Activated B cell treated with CpG ODN at 0.5 μM for 24 hours (primary cell): Measurements from ENCODE around the gene LDLRAD4. TPM values are rescaled to one million over a fixed set of nuclear protein-coding genes. Genes with fewer than 3 reads are reported as not detected.
A peak's percentile ranks its signal among the peaks of the same experiment; 100 is the strongest.

Source experiments
- ATAC-seq: fragments of 200-7000 bp; cut with Tn5 transposase; one replicate; pipeline ENCODE4 v1.10.0; 2021; ENCODE audit warnings: low read depth, mild to moderate bottlenecking, moderate library complexity
- CTCF ChIA-PET: fragments of 350-600 bp; sonication (Branson Sonifier 250); formaldehyde crosslinking; loops from one replicate; lab custom pipeline; 2021; ENCODE audit warnings: antibody characterized with exemption; lab: Charles Lee
- POLR2A ChIA-PET: fragments of 350-600 bp; sonication (Branson Sonifier 250); formaldehyde crosslinking; loops from one replicate; lab custom pipeline; 2021; ENCODE audit warnings: antibody characterized with exemption; lab: Charles Lee
- DNase-seq: peaks from one replicate; pipeline ENCODE4 v3.0.0; 2022
- H3K27ac Mint-ChIP-seq: one replicate; pipeline ENCODE4 v1.8.0; 2020; ENCODE audit warnings: mixed read lengths
- H3K27me3 Mint-ChIP-seq: one replicate; pipeline ENCODE4 v1.8.0; 2021; ENCODE audit warnings: mixed read lengths
- H3K36me3 Mint-ChIP-seq: one replicate; pipeline ENCODE4 v1.8.0; 2021; ENCODE audit warnings: low read depth, mixed read lengths
- H3K4me1 Mint-ChIP-seq: one replicate; pipeline ENCODE4 v1.8.0; 2021; ENCODE audit warnings: mixed read lengths
- H3K4me3 Mint-ChIP-seq: one replicate; pipeline ENCODE4 v1.8.0; 2020; ENCODE audit warnings: mild to moderate bottlenecking, mixed read lengths
- H3K9me3 Mint-ChIP-seq: one replicate; pipeline ENCODE4 v1.8.0; 2020; ENCODE audit warnings: mixed read lengths
- intact Hi-C: fragments of 100-400 bp; cut with micrococcal nuclease; formaldehyde crosslinking; loops from one replicate; pipeline ENCODE4 v1.15.1; 2024
- total RNA-seq: library from RNA; stranded (reverse); gene quantifications from 2 replicates; pipeline ENCODE4 v1.2.3, GENCODE V29; 2022
- TF ChIP-seq, protein P1 (sequence below): fragments of 200-600 bp; IDR thresholded peaks from one replicate; pipeline ENCODE4 v1.8.0; 2022; ENCODE audit warnings: antibody characterized with exemption, mild to moderate bottlenecking

Gene LDLRAD4
- total RNA-seq, 1 donor from 2014 or later: 66.9 TPM

DNA sequence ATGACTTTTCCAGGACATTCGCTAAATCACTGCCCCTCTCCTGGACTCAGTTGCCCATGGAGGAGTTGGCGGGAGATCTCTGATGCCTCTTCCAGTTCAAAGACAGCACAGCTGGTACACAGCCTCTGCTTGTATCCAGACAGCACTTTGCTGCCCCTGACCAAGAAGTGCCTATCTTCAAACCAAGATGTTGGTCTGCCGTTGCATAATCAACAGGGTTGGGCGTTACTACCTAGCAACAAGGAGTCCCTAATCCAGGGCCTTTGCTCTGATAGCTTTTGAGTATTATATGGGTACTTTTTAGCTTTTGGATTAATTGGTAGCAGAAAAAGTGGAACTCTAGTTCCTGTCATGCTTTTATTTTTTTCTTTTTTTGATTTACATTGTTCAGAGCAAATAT, 341.2 kb downstream of the LDLRAD4 start:
- no peak for ATAC-seq
- Mint-ChIP-seq H3K36me3 (no peaks in the 10 kb centered on the region), H3K27me3 (no peaks in the 10 kb centered on the region), H3K9me3 (no peaks in the 10 kb centered on the region), H3K27ac (no peak overlapping the region), H3K4me1 (peaks cover 61% of the 10 kb centered on the region), H3K4me3 (no peak overlapping the region)
- intact Hi-C loops: loop anchor here (5.0 kb wide), 1 partner anchor 422 kb away; no protein-coding TSS in a partner anchor
- CTCF ChIA-PET: interaction anchor here (0.8 to 7.7 kb wide), 9 partner anchors 10 to 343 kb away, joined by 3 to 171 read pairs (median 7); no protein-coding TSS in a partner anchor
- no peak for DNase-seq
- TF ChIP-seq, protein P1, sequence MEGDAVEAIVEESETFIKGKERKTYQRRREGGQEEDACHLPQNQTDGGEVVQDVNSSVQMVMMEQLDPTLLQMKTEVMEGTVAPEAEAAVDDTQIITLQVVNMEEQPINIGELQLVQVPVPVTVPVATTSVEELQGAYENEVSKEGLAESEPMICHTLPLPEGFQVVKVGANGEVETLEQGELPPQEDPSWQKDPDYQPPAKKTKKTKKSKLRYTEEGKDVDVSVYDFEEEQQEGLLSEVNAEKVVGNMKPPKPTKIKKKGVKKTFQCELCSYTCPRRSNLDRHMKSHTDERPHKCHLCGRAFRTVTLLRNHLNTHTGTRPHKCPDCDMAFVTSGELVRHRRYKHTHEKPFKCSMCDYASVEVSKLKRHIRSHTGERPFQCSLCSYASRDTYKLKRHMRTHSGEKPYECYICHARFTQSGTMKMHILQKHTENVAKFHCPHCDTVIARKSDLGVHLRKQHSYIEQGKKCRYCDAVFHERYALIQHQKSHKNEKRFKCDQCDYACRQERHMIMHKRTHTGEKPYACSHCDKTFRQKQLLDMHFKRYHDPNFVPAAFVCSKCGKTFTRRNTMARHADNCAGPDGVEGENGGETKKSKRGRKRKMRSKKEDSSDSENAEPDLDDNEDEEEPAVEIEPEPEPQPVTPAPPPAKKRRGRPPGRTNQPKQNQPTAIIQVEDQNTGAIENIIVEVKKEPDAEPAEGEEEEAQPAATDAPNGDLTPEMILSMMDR: no peak
- POLR2A ChIA-PET: interaction anchor here (0.6 to 7.5 kb wide), 7 partner anchors 13 to 70 kb away, joined by 3 to 560 read pairs (median 3); no protein-coding TSS in a partner anchor

DNA sequence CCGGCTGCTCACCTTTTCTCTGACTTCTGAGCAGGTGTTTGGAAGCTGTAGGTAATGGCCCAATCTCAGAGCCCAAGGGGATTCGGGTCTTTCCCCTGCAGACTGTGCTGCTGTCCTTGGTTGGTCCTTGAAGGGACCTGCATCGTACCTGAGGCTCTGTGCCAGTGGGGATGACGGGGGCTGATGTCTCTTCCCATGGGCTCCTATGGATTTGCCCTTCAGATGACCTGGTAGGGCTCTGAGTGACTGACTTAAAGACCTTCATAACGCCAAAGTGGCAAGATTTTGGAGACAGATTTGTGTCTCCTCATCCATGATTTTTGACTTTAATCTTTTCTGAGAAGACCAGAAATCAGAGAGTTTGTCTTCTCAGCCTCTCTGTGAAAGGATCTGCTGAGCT, 341.7 kb downstream of the LDLRAD4 start:
- CTCF ChIA-PET: interaction anchor here (0.8 to 7.7 kb wide), 8 partner anchors 17 to 344 kb away, joined by 3 to 171 read pairs (median 6); no protein-coding TSS in a partner anchor
- ATAC-seq (no peak), DNase-seq (no peak)
- POLR2A ChIA-PET: interaction anchor here (1.0 to 7.5 kb wide), 6 partner anchors 19 to 73 kb away, joined by 3 to 560 read pairs (median 76); no protein-coding TSS in a partner anchor
- H3K4me3 Mint-ChIP-seq: no peak overlapping the region
- intact Hi-C loops: loop anchor here (5.0 kb wide), 1 partner anchor 423 kb away; no protein-coding TSS in a partner anchor
- TF ChIP-seq, protein P1: no peak
- peak overlapping the region; percentile 53 for H3K27ac Mint-ChIP-seq
- H3K4me1 Mint-ChIP-seq: peaks cover 66% of the 10 kb centered on the region
- no peaks in the 10 kb centered on the region for H3K36me3 Mint-ChIP-seq
- no peaks in the 10 kb centered on the region for H3K27me3 Mint-ChIP-seq
- no peaks in the 10 kb centered on the region for H3K9me3 Mint-ChIP-seq

DNA sequence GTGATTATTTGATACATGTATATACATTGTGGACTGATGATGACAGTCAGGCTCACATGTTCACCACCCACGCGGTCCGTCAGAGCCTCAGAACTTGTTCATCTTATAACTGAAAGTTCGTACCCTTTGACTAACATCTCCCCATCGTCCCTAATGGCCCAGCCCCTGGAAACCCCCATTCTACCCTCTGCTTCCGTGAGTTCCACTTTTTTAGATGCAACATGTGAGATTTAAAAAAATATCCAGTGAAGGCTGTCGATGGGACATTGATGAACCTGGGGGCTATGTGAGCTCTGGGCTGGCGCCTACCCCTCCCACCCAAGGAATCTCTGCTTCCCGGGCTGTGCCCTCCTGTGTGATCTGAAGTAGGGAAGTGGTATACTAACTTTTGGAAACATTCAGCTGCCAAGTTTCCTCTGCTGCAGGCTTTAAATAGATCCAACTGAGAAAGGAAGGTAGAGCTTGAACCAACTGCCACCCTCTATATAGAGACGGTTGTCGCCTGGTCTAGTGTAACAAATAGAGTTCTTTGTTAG, 344.0 kb downstream of the LDLRAD4 start:
- TF ChIP-seq, protein P1: no peak
- Mint-ChIP-seq H3K27ac (peak overlapping the region; percentile 99), H3K4me1 (peaks cover 87% of the 10 kb centered on the region), H3K9me3 (no peaks in the 10 kb centered on the region), H3K27me3 (no peaks in the 10 kb centered on the region), H3K36me3 (no peaks in the 10 kb centered on the region), H3K4me3 (peak overlapping the region; percentile 84)
- peak; percentile 53 for DNase-seq
- peak; percentile 67 for ATAC-seq
- CTCF ChIA-PET: interaction anchor here (0.8 to 7.7 kb wide), 7 partner anchors 15 to 163 kb away, joined by 3 to 171 read pairs (median 4); partner anchors contain the start of genes FAM210A and RNMT
- POLR2A ChIA-PET: interaction anchor here (0.7 to 7.5 kb wide), 17 partner anchors 9 to 860 kb away, joined by 3 to 560 read pairs (median 5); partner anchors contain the start of genes CEP76, FAM210A and RNMT
- intact Hi-C loops: loop anchor here (1.0 to 5.0 kb wide), 6 partner anchors 15 to 1186 kb away; partner anchors contain the start of gene AFG3L2

DNA sequence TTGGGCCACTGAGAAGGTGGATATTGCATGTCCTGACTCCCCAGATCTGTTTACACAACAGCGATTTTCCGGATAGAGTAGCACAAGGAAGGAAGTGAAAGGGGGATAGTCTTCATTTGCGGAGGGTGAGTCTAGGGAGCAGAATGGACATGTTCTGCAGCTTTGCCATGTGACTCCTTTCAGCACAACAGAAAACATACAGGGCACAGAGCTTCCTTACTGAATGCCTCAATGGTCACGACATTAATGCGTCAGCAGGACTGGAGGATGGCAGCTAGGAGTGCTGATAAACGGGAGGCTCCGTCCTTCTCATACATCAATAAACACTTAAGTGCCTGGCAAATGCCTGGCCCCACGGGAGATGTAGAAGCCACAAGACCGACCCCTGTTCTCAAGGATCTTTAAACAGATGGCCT, 344.8 kb downstream of the LDLRAD4 start:
- no peaks in the 10 kb centered on the region for H3K9me3 Mint-ChIP-seq
- peak; percentile 6 for ATAC-seq
- peaks cover 90% of the 10 kb centered on the region for H3K4me1 Mint-ChIP-seq
- no peaks in the 10 kb centered on the region for H3K36me3 Mint-ChIP-seq
- no peak for DNase-seq
- TF ChIP-seq, protein P1: no peak
- intact Hi-C loops: loop anchor here (2.0 to 5.0 kb wide), 2 partner anchors 426 to 1187 kb away; partner anchors contain the start of gene AFG3L2
- CTCF ChIA-PET: interaction anchor here (1.1 to 7.7 kb wide), 6 partner anchors 21 to 69 kb away, joined by 3 to 171 read pairs (median 6); no protein-coding TSS in a partner anchor
- POLR2A ChIA-PET: interaction anchor here (0.5 to 7.5 kb wide), 14 partner anchors 16 to 861 kb away, joined by 3 to 560 read pairs (median 5); partner anchors contain the start of genes CEP76, FAM210A and RNMT
- peak overlapping the region; percentile 84 for H3K4me3 Mint-ChIP-seq
- H3K27me3 Mint-ChIP-seq: no peaks in the 10 kb centered on the region
- peak overlapping the region; percentile 99 for H3K27ac Mint-ChIP-seq

DNA sequence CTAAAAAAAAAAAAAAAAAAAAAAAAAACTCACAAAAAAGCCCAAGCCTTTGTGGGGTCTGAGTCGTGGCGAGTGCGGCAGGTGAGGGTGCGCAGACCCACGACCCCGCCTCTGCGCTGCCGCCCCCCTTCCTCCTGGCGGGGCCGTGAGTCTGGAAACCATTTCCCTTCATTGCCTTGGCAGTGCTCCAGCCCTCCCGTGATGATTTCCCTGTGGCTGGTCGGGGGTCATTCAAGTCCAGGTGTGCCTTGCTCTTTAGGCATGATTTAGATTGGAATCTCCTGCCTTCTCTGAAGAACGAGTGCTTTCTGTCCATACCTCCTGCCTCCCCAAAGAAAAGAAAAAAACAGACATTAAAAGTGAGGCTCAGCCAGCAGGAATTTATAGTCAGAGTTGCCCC, 346.0 kb downstream of the LDLRAD4 start:
- ATAC-seq: no peak
- peak overlapping the region; percentile 83 for H3K27ac Mint-ChIP-seq
- no peaks in the 10 kb centered on the region for H3K36me3 Mint-ChIP-seq
- no peaks in the 10 kb centered on the region for H3K27me3 Mint-ChIP-seq
- peaks cover 94% of the 10 kb centered on the region for H3K4me1 Mint-ChIP-seq
- H3K4me3 Mint-ChIP-seq: peak overlapping the region; percentile 56
- no peak for DNase-seq
- intact Hi-C loops: loop anchor here (5.0 kb wide), 1 partner anchor 427 kb away; no protein-coding TSS in a partner anchor
- TF ChIP-seq, protein P1: no peak
- no peaks in the 10 kb centered on the region for H3K9me3 Mint-ChIP-seq
- POLR2A ChIA-PET: interaction anchor here (18.7 kb wide), 1 partner anchor 49 kb away, joined by 1007 read pairs; no protein-coding TSS in a partner anchor
- CTCF ChIA-PET: no interaction called here
